Liver (tissue), 9 donors: ENCODE data around the gene THADA. TPM values are rescaled to one million over a fixed set of nuclear protein-coding genes. Genes with fewer than 3 reads are reported as not detected.

ENCODE experiments used
- DNase-seq: peaks from one replicate; pipeline ENCODE4 v3.0.0-alpha.2; 2017; ENCODE audit warnings: low spot score
- H3K27ac ChIP-seq, 2 donors: one replicate each; pipeline ENCODE4 v1.7.0; 2013; ENCODE audit warnings: inconsistent platforms in 2 of 2, low read length in 2 of 2, control low read depth in 1 of 2, low read depth in 1 of 2, mild to moderate bottlenecking in 1 of 2
- H3K27me3 ChIP-seq, 4 donors: one replicate each; pipeline versions ENCODE4 v1.6.1 to v1.7.0; 2013; ENCODE audit warnings: low read length in 3 of 4, inconsistent platforms in 1 of 4, mild to moderate bottlenecking in 1 of 4, moderate library complexity in 1 of 4; ENCODE audit not compliant: control insufficient read depth in 4 of 4, insufficient read depth in 4 of 4
- H3K36me3 ChIP-seq, 4 donors: one replicate each; pipeline versions ENCODE4 v1.6.1 to v1.7.0; 2013; ENCODE audit warnings: low read length in 3 of 4, mild to moderate bottlenecking in 3 of 4, low read depth in 1 of 4, moderate library complexity in 1 of 4; ENCODE audit not compliant: control insufficient read depth in 4 of 4, insufficient read depth in 3 of 4
- H3K4me1 ChIP-seq, 4 donors: one replicate each; pipeline versions ENCODE4 v1.6.1 to v1.7.0; 2013; ENCODE audit warnings: low read length in 3 of 4, mild to moderate bottlenecking in 3 of 4, moderate library complexity in 1 of 4; ENCODE audit not compliant: control insufficient read depth in 4 of 4, insufficient read depth in 4 of 4
- H3K4me3 ChIP-seq, 3 donors: one replicate each; pipeline versions ENCODE4 v1.6.1 to v1.7.0; 2013; ENCODE audit warnings: low read length in 3 of 3, control low read depth in 1 of 3, low read depth in 1 of 3, mild to moderate bottlenecking in 1 of 3
- H3K9ac ChIP-seq, 2 donors: one replicate each; pipeline ENCODE4 v1.7.0; 2013; ENCODE audit warnings: low read length in 2 of 2, mild to moderate bottlenecking in 2 of 2, moderate library complexity in 2 of 2, control low read depth in 1 of 2, low read depth in 1 of 2
- H3K9me3 ChIP-seq, 4 donors: one replicate each; pipeline versions ENCODE4 v1.6.1 to v1.7.0; 2013; ENCODE audit warnings: low read length in 3 of 4; ENCODE audit not compliant: control insufficient read depth in 4 of 4
- EGR1 ChIP-seq, 2 donors: IDR thresholded peaks; 2 replicates each; pipeline ENCODE4 v1.6.1; 2016 to 2018; ENCODE audit warnings: antibody characterized with exemption in 2 of 2, low read depth in 2 of 2
- FOXA2 ChIP-seq: IDR thresholded peaks from 2 replicates; pipeline ENCODE4 v1.6.1; 2016; ENCODE audit warnings: antibody characterized with exemption
- GABPA ChIP-seq, 2 donors: IDR thresholded peaks in 1 of 2; conservative IDR thresholded peaks in 1 of 2; 2 replicates each; pipeline ENCODE4 v1.6.1; 2016; ENCODE audit warnings: antibody characterized with exemption in 2 of 2, mild to moderate bottlenecking in 1 of 2, moderate library complexity in 1 of 2
- HNF4G ChIP-seq: IDR thresholded peaks from 2 replicates; pipeline ENCODE4 v1.6.1; 2016; ENCODE audit warnings: antibody characterized with exemption
- JUND ChIP-seq, 2 donors: IDR thresholded peaks; 2 replicates each; pipeline ENCODE4 v1.6.1; 2016; ENCODE audit warnings: antibody characterized with exemption in 2 of 2
- NR2F2 ChIP-seq: IDR thresholded peaks from 2 replicates; pipeline ENCODE4 v1.6.1; 2016; ENCODE audit warnings: antibody characterized with exemption
- RAD21 ChIP-seq, 2 donors: IDR thresholded peaks; 2 replicates each; pipeline ENCODE4 v1.6.1; 2016; ENCODE audit warnings: antibody characterized with exemption in 2 of 2, mild to moderate bottlenecking in 2 of 2
- RXRA ChIP-seq, 2 donors: IDR thresholded peaks; 2 replicates each; pipeline ENCODE4 v1.6.1; 2017 to 2018; ENCODE audit warnings: antibody characterized with exemption in 2 of 2, mild to moderate bottlenecking in 1 of 2
- SP1 ChIP-seq: IDR thresholded peaks from 2 replicates; pipeline ENCODE4 v1.6.1; 2018; ENCODE audit warnings: antibody characterized with exemption, mild to moderate bottlenecking
- TAF1 ChIP-seq: conservative IDR thresholded peaks from 2 replicates; pipeline ENCODE4 v1.6.1; 2016; ENCODE audit warnings: antibody characterized with exemption, mild to moderate bottlenecking
- YY1 ChIP-seq: IDR thresholded peaks from 2 replicates; pipeline ENCODE4 v1.6.1; 2016; ENCODE audit warnings: antibody characterized with exemption, mild to moderate bottlenecking
- WGBS: extraction: QIAGEN DNeasy Blood & Tissue Kit; methylation state at CpG from one replicate; pipeline ENCODE4 v1.1.7; 2013; 5-methylcytosine and 5-hydroxymethylcytosine counted together
- polyA plus RNA-seq, 2 donors: library from polyadenylated mRNA; stranded (reverse) in 1 of 2; unstranded in 1 of 2; fragments of 200-250 nt in 1 of 2; fragments of >200 nt in 1 of 2; fragmentation: Nextera tagmentation in 1 of 2; extraction: Ambion mirVana in 1 of 2; gene quantifications; one replicate each; pipeline versions ENCODE4 v1.2.1 to v1.2.3, GENCODE V29; 2013 to 2015
- total RNA-seq, 2 donors: library from RNA; depleted of rRNA; stranded (reverse); fragments of >200 nt; gene quantifications; one replicate each; pipeline ENCODE4 v1.2.3, GENCODE V29; 2014
- TF ChIP-seq, protein P1 (sequence below): IDR thresholded peaks from 2 replicates; pipeline ENCODE4 v1.6.1; 2016; ENCODE audit warnings: antibody characterized with exemption
- TF ChIP-seq, protein P2 (sequence below): fragments of 150-350 bp; IDR thresholded peaks from 2 replicates; pipeline ENCODE4 v1.5.1; 2017; ENCODE audit warnings: improper control_type of control experiment, low read depth, low read length; ENCODE audit not compliant: missing input control
- TF ChIP-seq, protein P3 (sequence below): IDR thresholded peaks from 2 replicates; pipeline ENCODE4 v1.6.1; 2016; ENCODE audit warnings: antibody characterized with exemption
- TF ChIP-seq, protein P4 (sequence below): IDR thresholded peaks from 2 replicates; pipeline ENCODE4 v1.6.1; 2016; ENCODE audit warnings: antibody characterized with exemption, mild to moderate bottlenecking
- donor health status: healthy.
- donor health status: healthy.
- donor health status: healthy.
- donor health status: healthy.
- donor health status: healthy.

Gene THADA
- total and polyA plus RNA-seq, 4 donors, result 12.0 to 37.2 (median 22.3) TPM

DNA sequence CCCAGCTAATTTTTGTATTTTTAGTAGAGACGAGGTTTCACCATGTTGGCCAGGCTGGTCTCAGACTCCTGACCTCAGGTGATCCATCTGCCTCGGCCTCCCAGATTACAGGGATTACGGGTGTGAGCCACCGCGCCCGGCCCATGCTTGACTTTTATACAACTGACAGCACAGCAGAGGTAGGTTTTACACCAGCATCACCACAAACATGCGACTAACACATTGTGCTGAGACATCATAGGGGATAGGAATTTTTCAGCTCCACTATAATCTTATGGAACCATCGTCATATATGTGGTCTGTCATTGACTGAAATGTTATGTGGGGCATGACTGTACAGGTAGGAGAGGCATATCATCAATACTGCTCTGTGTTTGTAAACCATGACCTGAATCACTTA is 122.1 kb downstream of the THADA start:
- TF ChIP-seq, protein P1, sequence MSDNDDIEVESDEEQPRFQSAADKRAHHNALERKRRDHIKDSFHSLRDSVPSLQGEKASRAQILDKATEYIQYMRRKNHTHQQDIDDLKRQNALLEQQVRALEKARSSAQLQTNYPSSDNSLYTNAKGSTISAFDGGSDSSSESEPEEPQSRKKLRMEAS, result no peak
- TF ChIP-seq RAD21 (IDR thresholded peaks at IDR 0.05), result no peak
- TF ChIP-seq, protein P2, sequence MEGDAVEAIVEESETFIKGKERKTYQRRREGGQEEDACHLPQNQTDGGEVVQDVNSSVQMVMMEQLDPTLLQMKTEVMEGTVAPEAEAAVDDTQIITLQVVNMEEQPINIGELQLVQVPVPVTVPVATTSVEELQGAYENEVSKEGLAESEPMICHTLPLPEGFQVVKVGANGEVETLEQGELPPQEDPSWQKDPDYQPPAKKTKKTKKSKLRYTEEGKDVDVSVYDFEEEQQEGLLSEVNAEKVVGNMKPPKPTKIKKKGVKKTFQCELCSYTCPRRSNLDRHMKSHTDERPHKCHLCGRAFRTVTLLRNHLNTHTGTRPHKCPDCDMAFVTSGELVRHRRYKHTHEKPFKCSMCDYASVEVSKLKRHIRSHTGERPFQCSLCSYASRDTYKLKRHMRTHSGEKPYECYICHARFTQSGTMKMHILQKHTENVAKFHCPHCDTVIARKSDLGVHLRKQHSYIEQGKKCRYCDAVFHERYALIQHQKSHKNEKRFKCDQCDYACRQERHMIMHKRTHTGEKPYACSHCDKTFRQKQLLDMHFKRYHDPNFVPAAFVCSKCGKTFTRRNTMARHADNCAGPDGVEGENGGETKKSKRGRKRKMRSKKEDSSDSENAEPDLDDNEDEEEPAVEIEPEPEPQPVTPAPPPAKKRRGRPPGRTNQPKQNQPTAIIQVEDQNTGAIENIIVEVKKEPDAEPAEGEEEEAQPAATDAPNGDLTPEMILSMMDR, result no peak
- TF ChIP-seq NR2F2, result no peak
- TF ChIP-seq JUND (IDR thresholded peaks at IDR 0.05), result no peak
- TF ChIP-seq GABPA (IDR thresholded peaks at IDR 0.05 in 1 of 2, conservative IDR thresholded peaks at IDR 0.05 in 1 of 2), result no peak
- TF ChIP-seq HNF4G, result no peak
- peaks cover 0 to 4% (median 0%) of the 10 kb centered on the region in 4 donors for H3K36me3 ChIP-seq
- H3K27ac ChIP-seq, result no peak overlapping the region
- WGBS, result 97% methylated on average over 8 of the region's 8 CpGs
- no peak overlapping the region for H3K9ac ChIP-seq
- no peaks in the 10 kb centered on the region for H3K27me3 ChIP-seq
- DNase-seq, result no peak
- H3K4me1 ChIP-seq, result no peaks in the 10 kb centered on the region
- H3K4me3 ChIP-seq, result no peak overlapping the region
- no peaks in the 10 kb centered on the region for H3K9me3 ChIP-seq

DNA sequence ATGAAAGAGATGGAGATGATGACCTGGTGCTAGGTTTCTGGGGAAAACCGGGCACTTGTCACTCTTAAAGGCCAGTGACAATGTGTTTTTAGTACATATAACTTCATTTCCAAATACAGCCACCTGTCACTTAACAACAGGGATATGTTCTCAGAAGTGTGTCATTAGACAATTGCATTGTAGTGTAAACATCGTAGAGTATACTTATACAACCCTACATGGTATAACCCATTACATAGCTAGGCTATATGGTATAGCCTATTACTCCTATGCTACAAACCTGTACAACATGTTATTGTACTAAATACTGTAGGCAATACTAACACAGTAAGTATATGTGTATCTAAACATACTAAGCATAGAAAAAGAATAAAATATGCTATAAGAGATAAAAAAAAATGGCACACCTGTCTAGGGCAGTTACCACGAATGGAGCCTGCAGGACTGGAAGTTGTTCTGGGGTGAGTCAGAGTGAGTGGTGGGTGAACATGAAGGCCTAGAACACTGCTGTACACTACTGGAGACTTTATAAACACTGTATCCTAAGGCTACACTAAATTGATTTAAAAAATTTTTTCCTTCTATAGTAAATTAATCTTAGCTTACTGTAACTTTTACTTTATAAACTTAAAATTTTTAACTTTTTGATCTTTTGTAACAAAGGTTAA is 123.2 kb downstream of the THADA start:
- DNase-seq, result no peak
- no peak for TF ChIP-seq RAD21 (IDR thresholded peaks at IDR 0.05)
- WGBS, result 92% methylated on average over 3 of the region's 3 CpGs
- no peaks in the 10 kb centered on the region for H3K4me1 ChIP-seq
- no peaks in the 10 kb centered on the region for H3K9me3 ChIP-seq
- H3K9ac ChIP-seq, result no peak overlapping the region
- H3K36me3 ChIP-seq, result peaks cover 0 to 2% (median 0%) of the 10 kb centered on the region in 4 donors
- no peak overlapping the region for H3K27ac ChIP-seq
- H3K4me3 ChIP-seq, result no peak overlapping the region
- H3K27me3 ChIP-seq, result no peaks in the 10 kb centered on the region

DNA sequence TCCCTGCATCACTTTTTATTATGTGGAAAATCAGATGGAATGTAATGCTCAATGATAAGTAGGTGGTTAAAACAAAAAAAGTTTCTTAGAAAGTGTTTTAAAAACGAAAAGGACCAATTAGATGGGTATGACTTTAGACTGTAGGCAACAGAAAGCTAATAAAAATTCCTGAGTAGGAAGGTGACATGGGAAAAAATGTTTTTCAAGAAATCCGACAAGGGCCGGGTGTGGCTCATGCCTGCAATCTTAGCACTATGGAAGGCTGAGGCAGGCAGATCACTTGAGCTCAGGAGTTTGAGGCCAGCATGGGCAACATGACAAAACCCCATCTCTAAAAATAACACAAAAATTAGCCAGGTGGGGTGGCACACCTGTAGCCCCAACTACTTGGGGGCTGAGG is 126.1 kb downstream of the THADA start:
- no peaks in the 10 kb centered on the region for H3K9me3 ChIP-seq
- WGBS, result 88% methylated on average over 3 of the region's 3 CpGs
- TF ChIP-seq NR2F2 (no peak), SP1 (no peak), RAD21 (IDR thresholded peaks at IDR 0.05) (no peak), EGR1 (IDR thresholded peaks at IDR 0.05; ENCODE audit: low read depth in 2 of 2) (no peak), JUND (IDR thresholded peaks at IDR 0.05) (no peak), YY1 (no peak), FOXA2 (no peak), RXRA (IDR thresholded peaks at IDR 0.05) (no peak), HNF4G (no peak), TAF1 (no peak)
- TF ChIP-seq, protein P1, result no peak
- TF ChIP-seq, protein P2, result no peak
- TF ChIP-seq, protein P3, sequence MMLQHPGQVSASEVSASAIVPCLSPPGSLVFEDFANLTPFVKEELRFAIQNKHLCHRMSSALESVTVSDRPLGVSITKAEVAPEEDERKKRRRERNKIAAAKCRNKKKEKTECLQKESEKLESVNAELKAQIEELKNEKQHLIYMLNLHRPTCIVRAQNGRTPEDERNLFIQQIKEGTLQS, result no peak
- TF ChIP-seq, protein P4, sequence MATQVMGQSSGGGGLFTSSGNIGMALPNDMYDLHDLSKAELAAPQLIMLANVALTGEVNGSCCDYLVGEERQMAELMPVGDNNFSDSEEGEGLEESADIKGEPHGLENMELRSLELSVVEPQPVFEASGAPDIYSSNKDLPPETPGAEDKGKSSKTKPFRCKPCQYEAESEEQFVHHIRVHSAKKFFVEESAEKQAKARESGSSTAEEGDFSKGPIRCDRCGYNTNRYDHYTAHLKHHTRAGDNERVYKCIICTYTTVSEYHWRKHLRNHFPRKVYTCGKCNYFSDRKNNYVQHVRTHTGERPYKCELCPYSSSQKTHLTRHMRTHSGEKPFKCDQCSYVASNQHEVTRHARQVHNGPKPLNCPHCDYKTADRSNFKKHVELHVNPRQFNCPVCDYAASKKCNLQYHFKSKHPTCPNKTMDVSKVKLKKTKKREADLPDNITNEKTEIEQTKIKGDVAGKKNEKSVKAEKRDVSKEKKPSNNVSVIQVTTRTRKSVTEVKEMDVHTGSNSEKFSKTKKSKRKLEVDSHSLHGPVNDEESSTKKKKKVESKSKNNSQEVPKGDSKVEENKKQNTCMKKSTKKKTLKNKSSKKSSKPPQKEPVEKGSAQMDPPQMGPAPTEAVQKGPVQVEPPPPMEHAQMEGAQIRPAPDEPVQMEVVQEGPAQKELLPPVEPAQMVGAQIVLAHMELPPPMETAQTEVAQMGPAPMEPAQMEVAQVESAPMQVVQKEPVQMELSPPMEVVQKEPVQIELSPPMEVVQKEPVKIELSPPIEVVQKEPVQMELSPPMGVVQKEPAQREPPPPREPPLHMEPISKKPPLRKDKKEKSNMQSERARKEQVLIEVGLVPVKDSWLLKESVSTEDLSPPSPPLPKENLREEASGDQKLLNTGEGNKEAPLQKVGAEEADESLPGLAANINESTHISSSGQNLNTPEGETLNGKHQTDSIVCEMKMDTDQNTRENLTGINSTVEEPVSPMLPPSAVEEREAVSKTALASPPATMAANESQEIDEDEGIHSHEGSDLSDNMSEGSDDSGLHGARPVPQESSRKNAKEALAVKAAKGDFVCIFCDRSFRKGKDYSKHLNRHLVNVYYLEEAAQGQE, result no peak
- no peak for DNase-seq
- no peak overlapping the region for H3K4me3 ChIP-seq
- no peaks in the 10 kb centered on the region for H3K27me3 ChIP-seq
- H3K36me3 ChIP-seq, result peaks cover 0 to 2% (median 0%) of the 10 kb centered on the region in 4 donors
- no peak overlapping the region for H3K9ac ChIP-seq
- H3K4me1 ChIP-seq, result no peaks in the 10 kb centered on the region
- no peak overlapping the region for H3K27ac ChIP-seq
